Kidney tubule cell (primary cell): ENCODE data around the gene GOLT1A.
A peak's percentile ranks its signal among the peaks of the same experiment; 100 is the strongest.
"Not testable (repeated sequence)": the region's sequence is repeated elsewhere in the genome, so short reads cannot be mapped to it uniquely, and the experiment has no call there.

ENCODE experiments used
- DNase-seq: peaks from one replicate; pipeline ENCODE4 v3.0.0-alpha.2; 2018; ENCODE audit warnings: low spot score

GOLT1A gene

DNA sequence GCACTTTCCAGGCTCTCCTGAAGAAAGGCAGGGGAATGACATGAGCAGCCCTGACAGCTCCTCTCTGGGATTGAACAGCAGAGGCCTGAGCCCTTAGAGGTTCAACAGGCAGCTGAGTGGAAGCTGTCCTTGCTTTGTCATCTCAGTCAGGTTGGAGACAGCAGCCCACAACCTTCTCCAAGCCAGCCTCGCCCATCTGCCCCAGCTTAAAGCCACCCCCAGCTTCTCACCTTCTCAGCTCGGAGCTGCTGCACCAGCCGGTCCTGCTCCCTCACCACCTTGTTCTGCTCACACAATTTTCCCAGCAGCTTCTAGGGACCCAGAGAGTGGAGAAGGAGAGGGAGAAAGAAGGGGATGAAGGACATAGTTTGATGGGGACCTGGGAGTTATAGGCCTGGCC lies 35.2 kb upstream of the GOLT1A start:
- no peak for DNase-seq

GRCh38 chr1:204246876-204247275 lies 33.1 kb upstream of the GOLT1A start:
- no peak for DNase-seq

DNA sequence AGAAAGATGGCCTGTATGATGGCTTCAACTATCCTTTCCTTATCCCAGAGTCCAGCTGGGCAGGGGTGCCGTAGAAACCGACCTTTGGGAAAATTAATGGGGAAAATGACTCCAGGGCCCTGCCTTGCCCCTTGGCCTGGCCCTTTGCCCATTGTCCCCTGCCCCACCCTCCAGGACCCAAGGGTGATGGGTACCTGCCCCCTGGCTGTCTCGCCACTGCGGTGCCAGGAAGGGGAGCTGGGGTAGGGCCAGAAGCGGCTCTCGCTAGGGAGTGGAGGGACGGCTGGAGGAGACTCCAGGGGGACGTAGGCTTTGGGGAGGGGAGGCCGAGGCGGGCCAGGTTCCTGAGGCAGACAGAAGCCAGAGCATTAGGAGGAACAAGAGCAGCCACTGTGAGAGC lies 29.1 kb upstream of the GOLT1A start:
- DNase-seq: no peak

- no peak for DNase-seq
Measured at GRCh38 chr1:204241914-204242313, 28.1 kb upstream of the GOLT1A start.

- DNase-seq: peak; percentile 6
Measured at GRCh38 chr1:204241050-204241449, 27.3 kb upstream of the GOLT1A start.

GRCh38 chr1:204240233-204240632 lies 26.4 kb upstream of the GOLT1A start:
- DNase-seq: no peak

DNA sequence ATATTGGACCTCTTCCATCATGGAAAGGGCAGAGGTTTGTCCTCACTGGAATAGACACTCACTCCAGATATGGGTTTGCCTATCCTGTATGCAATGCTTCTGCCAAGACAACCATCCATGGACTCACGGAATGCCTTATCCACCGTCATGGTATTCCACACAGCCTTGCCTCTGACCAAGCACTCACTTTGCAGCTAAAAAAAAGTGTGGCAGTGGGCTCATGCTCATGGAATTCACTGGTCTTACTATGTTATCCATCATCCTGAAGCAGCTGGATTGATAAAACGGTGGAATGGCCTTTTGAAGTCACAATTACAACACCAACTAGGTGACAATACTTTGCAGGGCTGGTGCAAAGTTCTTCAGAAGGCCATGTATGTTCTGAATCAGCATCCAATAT lies 25.6 kb upstream of the GOLT1A start:
- not testable (repeated sequence) for DNase-seq

GRCh38 chr1:204238520-204238919 lies 24.7 kb upstream of the GOLT1A start:
- not testable (repeated sequence) for DNase-seq

GRCh38 chr1:204237515-204237914 lies 23.7 kb upstream of the GOLT1A start:
- not testable (repeated sequence) for DNase-seq

- no peak for DNase-seq
Measured at GRCh38 chr1:204232526-204232925, 18.7 kb upstream of the GOLT1A start.

- no peak for DNase-seq
Measured at GRCh38 chr1:204230211-204230610, 16.4 kb upstream of the GOLT1A start.

- DNase-seq: no peak
Measured at GRCh38 chr1:204228896-204229295, 15.1 kb upstream of the GOLT1A start.

DNA sequence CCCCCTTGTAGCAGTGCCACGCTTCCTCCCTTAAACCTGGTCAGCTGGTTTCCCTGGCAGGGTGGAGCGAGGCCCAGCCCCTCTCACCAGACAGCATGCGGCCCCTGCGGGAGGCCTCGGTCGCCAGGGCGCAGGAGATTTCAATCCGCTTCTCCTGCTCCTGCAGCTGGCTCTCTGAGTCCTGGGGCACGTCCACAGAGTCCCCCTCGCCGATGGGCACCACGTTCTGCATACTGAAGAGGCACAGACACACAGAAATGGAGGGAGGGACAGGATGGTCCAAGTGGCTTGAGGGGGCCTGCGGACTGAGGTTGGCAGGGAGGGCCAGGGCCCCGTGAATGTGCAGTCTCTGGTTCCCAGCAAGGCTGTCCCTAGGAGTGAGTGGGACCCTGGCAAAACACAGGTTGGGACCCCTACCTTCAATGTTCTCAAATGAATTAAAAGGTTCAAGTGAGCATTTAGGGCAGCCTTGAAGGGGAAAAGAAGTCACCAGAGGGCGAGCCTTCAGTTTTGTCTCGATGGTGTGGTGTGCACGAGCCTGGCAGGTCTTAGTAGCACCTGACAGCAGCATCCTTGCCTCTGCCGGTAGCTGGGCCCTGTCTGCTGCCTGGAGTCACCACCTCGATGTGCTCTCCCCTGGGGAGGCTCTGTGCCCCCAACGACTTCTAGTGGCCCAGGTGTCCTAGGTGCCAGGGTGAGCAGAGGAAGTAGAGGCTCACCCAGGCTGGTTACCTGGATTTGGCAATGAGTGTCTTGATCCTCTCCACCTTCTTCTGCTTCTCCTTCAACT lies 14.4 kb upstream of the GOLT1A start:
- DNase-seq: no peak

DNA sequence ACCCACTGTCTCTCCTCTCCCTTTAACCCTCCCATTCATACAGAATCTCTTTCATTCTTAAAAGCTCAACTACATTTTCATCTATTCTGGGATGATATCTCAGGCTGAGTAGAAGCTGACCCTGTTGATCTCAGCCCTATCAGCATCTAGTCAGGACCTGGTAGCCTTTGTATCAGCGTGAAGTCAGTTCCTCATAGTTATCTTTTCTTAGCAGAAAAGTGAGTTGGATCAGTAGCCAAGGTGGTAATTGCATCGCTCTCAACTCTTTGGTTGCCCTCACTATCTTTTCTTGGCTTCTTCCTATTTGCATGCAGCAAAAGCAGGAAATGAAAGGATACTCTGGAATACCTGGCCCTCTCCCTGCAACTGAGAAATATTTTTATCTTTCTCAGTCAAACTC lies 13.6 kb upstream of the GOLT1A start:
- DNase-seq: no peak

GRCh38 chr1:204225841-204226735 lies 12.3 kb upstream of the GOLT1A start:
- peak; percentile 96 for DNase-seq

GRCh38 chr1:204224655-204225054 lies 10.9 kb upstream of the GOLT1A start:
- DNase-seq: peak; percentile 9

DNA sequence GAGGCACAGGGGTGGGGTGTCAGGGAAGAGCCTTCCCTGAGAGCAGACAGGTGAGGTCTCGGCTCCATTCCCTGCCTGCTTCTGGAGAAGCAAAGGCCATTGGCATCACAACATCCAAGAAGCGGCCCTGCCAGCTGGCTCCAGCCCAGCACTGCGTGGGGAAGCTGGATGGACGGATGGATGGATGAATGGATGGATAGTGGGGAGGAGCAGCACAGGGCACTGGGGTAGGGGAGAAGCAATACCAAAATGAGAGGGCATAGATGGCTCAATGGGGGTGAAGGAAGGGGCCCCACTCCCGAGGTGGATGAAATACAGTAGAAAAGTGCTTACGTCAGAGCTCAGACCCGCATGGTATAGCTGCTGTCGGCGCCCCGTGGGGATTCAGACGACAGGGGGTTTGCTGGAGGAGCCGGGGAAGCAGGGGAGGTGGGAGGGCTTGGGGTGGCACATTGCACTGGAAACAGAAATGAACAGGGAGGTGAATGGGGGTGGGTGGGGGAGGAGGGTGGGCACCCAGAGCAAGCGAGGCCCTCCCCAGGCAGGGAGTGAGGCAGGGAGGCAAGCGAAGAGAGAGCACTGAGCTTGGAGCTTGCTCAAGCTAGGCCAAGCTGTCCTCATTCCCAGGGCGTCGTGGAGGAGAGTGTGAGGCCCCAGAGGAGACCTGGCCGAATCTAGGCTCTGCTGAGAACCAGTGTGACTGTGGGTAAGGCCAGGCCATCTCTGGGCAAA lies 9.5 kb upstream of the GOLT1A start:
- no peak for DNase-seq

- DNase-seq: no peak
Measured at GRCh38 chr1:204222764-204223055, 8.9 kb upstream of the GOLT1A start.

- DNase-seq: no peak
Measured at GRCh38 chr1:204222006-204222763, 8.4 kb upstream of the GOLT1A start.

DNA sequence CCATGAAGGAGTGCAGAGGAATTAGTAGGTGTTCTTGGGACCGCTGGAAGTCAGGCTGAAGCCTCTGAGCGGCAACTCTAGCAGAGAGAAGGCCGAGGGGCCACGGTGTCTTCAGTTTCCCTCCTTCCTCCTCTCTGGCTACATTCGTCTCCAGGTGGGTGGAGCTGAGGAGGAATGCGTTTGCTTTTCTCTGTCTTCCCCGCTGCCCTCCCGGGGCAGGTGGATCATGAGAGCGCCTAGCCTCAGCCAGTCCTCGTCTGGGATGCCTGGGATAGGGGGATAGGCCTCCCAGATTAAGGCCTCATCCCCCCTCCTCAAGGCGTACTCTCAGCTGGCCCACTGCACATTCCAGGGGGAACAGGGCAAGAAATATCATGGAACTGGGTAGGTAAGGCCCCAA lies 7.5 kb upstream of the GOLT1A start:
- no peak for DNase-seq

DNA sequence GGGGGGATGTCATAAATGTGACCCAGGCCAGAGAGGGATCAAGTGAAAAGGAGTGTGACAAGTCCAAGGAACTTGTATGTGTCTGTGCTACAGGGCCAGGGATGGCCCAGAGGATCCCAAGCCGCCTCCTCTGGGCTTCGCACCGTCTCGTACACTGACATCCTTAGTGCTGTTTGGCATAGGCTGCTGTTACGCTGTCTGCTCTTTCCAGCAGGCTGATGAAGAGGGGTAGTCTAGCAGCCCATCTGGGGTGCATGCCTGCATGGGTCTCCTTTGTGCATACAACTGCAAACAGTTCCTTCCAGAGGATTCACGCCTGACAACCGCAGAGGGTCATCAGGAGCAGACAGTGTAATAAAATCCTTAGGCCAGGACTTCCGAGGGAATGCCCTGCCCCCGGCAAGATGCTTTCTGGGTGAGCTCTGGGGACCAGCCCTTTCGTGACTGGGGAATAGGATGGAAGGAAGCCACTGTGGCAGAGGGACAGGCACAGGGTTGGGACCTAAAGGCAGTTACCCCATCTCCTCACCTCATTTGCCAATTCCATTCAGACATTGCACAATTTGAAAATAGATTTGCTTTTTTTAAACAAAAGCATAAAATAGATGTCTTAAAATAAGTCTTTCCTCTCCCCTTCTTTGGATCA lies 6.3 kb upstream of the GOLT1A start:
- DNase-seq: no peak
